ENCODE results near the gene CHST9. TPM values are rescaled to one million over a fixed set of nuclear protein-coding genes. Genes with fewer than 3 reads are reported as not detected.

Gene CHST9
- total RNA-seq, 1 experiment from 2014 or later, result 3.5 TPM

GRCh38 chr18:26908906-26909305, 276.2 kb downstream of the CHST9 start:
- Mint-ChIP-seq H3K36me3 (ENCODE audit: insufficient read depth in 1 of 3, low read depth in 3 of 3) (peaks cover 7 to 9% (median 8%) of the 10 kb centered on the region in 3 experiments), H3K27me3 (ENCODE audit: low read depth) (no peaks in the 10 kb centered on the region), H3K4me3 (no peak overlapping the region), H3K27ac (no peak overlapping the region), H3K4me1 (peaks cover 10 to 11% of the 10 kb centered on the region in 2 experiments), H3K9me3 (peaks cover 10 to 15% of the 10 kb centered on the region in 2 experiments)
- no peaks in the 10 kb centered on the region for H3K23me2 ChIP-seq (ENCODE audit: insufficient read length, low read depth, low read length, poor library complexity, severe bottlenecking)
- H2AFZ ChIP-seq (ENCODE audit: low read length), result no peak overlapping the region
- no peak overlapping the region for H3K18ac ChIP-seq (ENCODE audit: insufficient read length, low read depth, low read length)
- H3K23ac ChIP-seq (ENCODE audit: insufficient read length, low read depth, low read length), result no peak overlapping the region
- H4K8ac ChIP-seq (replicated peaks; ENCODE audit: insufficient read length, low read depth, low read length), result no peak overlapping the region
- H3T11ph ChIP-seq (ENCODE audit: low read length), result no peak overlapping the region
- no peak for TF ChIP-seq CTCF (conservative IDR thresholded peaks at IDR 0.05)
- no peaks in the 10 kb centered on the region for H3K9me3 ChIP-seq (ENCODE audit: control insufficient read depth, low read depth, low read length)
- no peaks in the 10 kb centered on the region for H3K79me1 ChIP-seq (ENCODE audit: insufficient read depth, low read depth, low read length, poor library complexity, severe bottlenecking)
- no peak overlapping the region for H2BK120ac ChIP-seq (ENCODE audit: low read depth, low read length, poor library complexity, severe bottlenecking)
- H3K4me1 ChIP-seq (ENCODE audit: insufficient read depth, low read length), result no peaks in the 10 kb centered on the region; the same call in 1 of the 2 replicates
- no peak overlapping the region for H3K4me2 ChIP-seq (ENCODE audit: insufficient read depth, insufficient read length, low read length)
- H3K27ac ChIP-seq (ENCODE audit: insufficient read length, low read depth, low read length), result no peak overlapping the region
- no peak overlapping the region for H2BK15ac ChIP-seq (ENCODE audit: low read depth, low read length)
- H4K5ac ChIP-seq (ENCODE audit: insufficient read length, low read depth, low read length), result no peak overlapping the region
- no peak overlapping the region for H3K14ac ChIP-seq (ENCODE audit: insufficient read depth, low read length)
- no peaks in the 10 kb centered on the region for H3K27me3 ChIP-seq (ENCODE audit: insufficient read depth, low read length)
- no peak for DNase-seq
- H2BK5ac ChIP-seq (ENCODE audit: insufficient read length, low read length), result no peak overlapping the region
- no peaks in the 10 kb centered on the region for H4K20me1 ChIP-seq (ENCODE audit: control insufficient read depth, insufficient read depth, insufficient read length)
- H3K56ac ChIP-seq (ENCODE audit: insufficient read length, low read depth, low read length), result no peak overlapping the region
- H3K4ac ChIP-seq (ENCODE audit: low read depth, low read length), result no peak overlapping the region
- H2AK5ac ChIP-seq (ENCODE audit: insufficient read length, low read length), result no peak overlapping the region
- no peaks in the 10 kb centered on the region for H3K79me2 ChIP-seq (ENCODE audit: insufficient read depth, low read length)
- no peak overlapping the region for H4K91ac ChIP-seq (ENCODE audit: insufficient read length, low read depth, low read length)
- no peak overlapping the region for H3K9ac ChIP-seq (ENCODE audit: extremely low read depth, insufficient read length, low read length)
- no CpG with 5 or more reads among the region's 3 CpGs for WGBS (ENCODE audit: extremely low coverage, insufficient read length, low lambda C conversion rate)
- H2BK20ac ChIP-seq (ENCODE audit: low read depth, low read length, poor library complexity, severe bottlenecking), result no peak overlapping the region
- H2BK12ac ChIP-seq (ENCODE audit: insufficient read length, low read depth, low read length), result no peak overlapping the region

All from H9 (cell line).